K562 (cell line): ENCODE data around the gene EXOC4.

ENCODE experiments used
- CTCF ChIP-seq, 3 experiments: IDR thresholded peaks in 2 of 3; conservative IDR thresholded peaks in 1 of 3; 2 replicates each; pipeline ENCODE4 v1.5.1; 2011 to 2012; ENCODE audit warnings: low read length in 3 of 3, mild to moderate bottlenecking in 3 of 3, control low read depth in 2 of 3, improper control_type of control experiment in 1 of 3, inconsistent platforms in 1 of 3, low read depth in 1 of 3, mixed read lengths in 1 of 3, moderate library complexity in 1 of 3; ENCODE audit not compliant: insufficient read depth in 2 of 3
- GATAD2B ChIP-seq: fragments of 450-650 bp; IDR thresholded peaks from 2 replicates; pipeline ENCODE4 v1.6.1; 2017; ENCODE audit warnings: mild to moderate bottlenecking, borderline replicate concordance
- KLF13 ChIP-seq: fragments of 450-650 bp; IDR thresholded peaks from 2 replicates; pipeline ENCODE4 v1.6.1; 2016; ENCODE audit warnings: missing genetic modification characterization, low read depth, mild to moderate bottlenecking, missing compliant biosample characterization, moderate library complexity, borderline replicate concordance
- NCOA2 ChIP-seq, 2 experiments: fragments of 450-650 bp; IDR thresholded peaks; 2 replicates each; pipeline ENCODE4 v1.6.1; 2018; ENCODE audit warnings: mild to moderate bottlenecking in 2 of 2, moderate library complexity in 1 of 2; ENCODE audit not compliant: partially characterized antibody in 2 of 2
- SAP30 ChIP-seq: fragments of 200-600 bp; sonication (generic); IDR thresholded peaks from 2 replicates; pipeline ENCODE4 v1.6.1; 2012; ENCODE audit warnings: borderline replicate concordance, low read depth, mild to moderate bottlenecking, moderate library complexity, low read length, control low read depth, inconsistent platforms; ENCODE audit not compliant: insufficient read depth, poor library complexity, severe bottlenecking

- TF ChIP-seq CTCF (IDR thresholded peaks at IDR 0.05 in 2 of 3, conservative IDR thresholded peaks at IDR 0.05 in 1 of 3; ENCODE audit: insufficient read depth in 2 of 3, low read depth in 1 of 3, low read length in 3 of 3): no peak
- no peak for TF ChIP-seq SAP30
- no peak for TF ChIP-seq NCOA2 (IDR thresholded peaks at IDR 0.05; ENCODE audit: partially characterized antibody in 2 of 2)
- TF ChIP-seq KLF13 (tag): no peak
- no peak for TF ChIP-seq GATAD2B
Measured at GRCh38 chr7:133748443-133749407, 495.8 kb downstream of the EXOC4 start.
